Measurements from ENCODE around the gene TBX10. TPM values are rescaled to one million over a fixed set of nuclear protein-coding genes. Genes with fewer than 3 reads are reported as not detected.

The TBX10 gene
- total RNA-seq, 1 experiment from 2014 or later: not detected

DNA sequence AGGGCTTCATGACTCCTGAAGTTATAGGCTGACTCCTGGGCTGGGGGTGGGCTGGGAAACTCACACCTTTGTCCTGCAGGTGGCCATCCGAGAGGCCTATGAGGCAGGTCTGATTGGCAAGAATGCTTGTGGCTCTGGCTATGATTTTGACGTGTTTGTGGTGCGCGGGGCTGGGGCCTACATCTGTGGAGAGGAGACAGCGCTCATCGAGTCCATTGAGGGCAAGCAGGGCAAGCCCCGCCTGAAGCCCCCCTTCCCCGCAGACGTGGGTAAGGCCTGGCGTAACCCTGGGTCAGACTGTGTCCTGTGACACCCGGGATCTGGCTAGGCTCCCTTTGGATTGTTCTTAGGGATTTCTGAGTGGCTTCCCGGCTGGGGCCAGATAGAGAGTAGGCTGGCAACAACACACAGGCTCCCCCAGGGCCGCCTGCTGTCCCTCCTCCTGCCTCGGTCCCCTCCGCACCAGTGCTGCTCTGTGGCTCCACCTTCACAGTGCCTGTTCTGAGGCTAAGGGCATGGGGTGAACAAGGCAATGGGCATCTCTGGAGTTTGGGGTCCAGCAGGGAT lies 29.2 kb downstream of the TBX10 start:
- peaks cover 5% of the 10 kb centered on the region; the same call in 1 of the 2 replicates for H3K27me3 Mint-ChIP-seq (ENCODE audit: low read depth)

More for the DNA sequence above, 29.2 kb downstream of the TBX10 start:
- H2BK5ac ChIP-seq (ENCODE audit: insufficient read length, low read length): no peak overlapping the region
- TF ChIP-seq, protein P1, sequence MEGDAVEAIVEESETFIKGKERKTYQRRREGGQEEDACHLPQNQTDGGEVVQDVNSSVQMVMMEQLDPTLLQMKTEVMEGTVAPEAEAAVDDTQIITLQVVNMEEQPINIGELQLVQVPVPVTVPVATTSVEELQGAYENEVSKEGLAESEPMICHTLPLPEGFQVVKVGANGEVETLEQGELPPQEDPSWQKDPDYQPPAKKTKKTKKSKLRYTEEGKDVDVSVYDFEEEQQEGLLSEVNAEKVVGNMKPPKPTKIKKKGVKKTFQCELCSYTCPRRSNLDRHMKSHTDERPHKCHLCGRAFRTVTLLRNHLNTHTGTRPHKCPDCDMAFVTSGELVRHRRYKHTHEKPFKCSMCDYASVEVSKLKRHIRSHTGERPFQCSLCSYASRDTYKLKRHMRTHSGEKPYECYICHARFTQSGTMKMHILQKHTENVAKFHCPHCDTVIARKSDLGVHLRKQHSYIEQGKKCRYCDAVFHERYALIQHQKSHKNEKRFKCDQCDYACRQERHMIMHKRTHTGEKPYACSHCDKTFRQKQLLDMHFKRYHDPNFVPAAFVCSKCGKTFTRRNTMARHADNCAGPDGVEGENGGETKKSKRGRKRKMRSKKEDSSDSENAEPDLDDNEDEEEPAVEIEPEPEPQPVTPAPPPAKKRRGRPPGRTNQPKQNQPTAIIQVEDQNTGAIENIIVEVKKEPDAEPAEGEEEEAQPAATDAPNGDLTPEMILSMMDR (conservative IDR thresholded peaks at IDR 0.05): no peak
- H3T11ph ChIP-seq (ENCODE audit: low read length): no peak overlapping the region
- H2BK20ac ChIP-seq (ENCODE audit: low read depth, low read length, poor library complexity, severe bottlenecking): no peak overlapping the region
- no peak overlapping the region for H2AFZ ChIP-seq (ENCODE audit: low read length)
- peaks cover 9% of the 10 kb centered on the region for H3K23me2 ChIP-seq (ENCODE audit: insufficient read length, low read depth, low read length, poor library complexity, severe bottlenecking)
- no peak overlapping the region for H4K91ac ChIP-seq (ENCODE audit: insufficient read length, low read depth, low read length)
- H2AK5ac ChIP-seq (ENCODE audit: insufficient read length, low read length): no peak overlapping the region
- WGBS (ENCODE audit: extremely low coverage, insufficient read length, low lambda C conversion rate): no CpG with 5 or more reads among the region's 15 CpGs
- Mint-ChIP-seq H3K4me3 (no peak overlapping the region; a peak in 1 of 5 replicates), H3K27ac (no peak overlapping the region; a peak in 1 of 7 replicates), H3K4me1 (peaks cover 26 to 27% of the 10 kb centered on the region in 2 experiments), H3K9me3 (no peaks in the 10 kb centered on the region), H3K36me3 (ENCODE audit: insufficient read depth in 1 of 3, low read depth in 3 of 3) (peaks cover 13 to 38% (median 35%) of the 10 kb centered on the region in 3 experiments)
- H3K9me3 ChIP-seq (ENCODE audit: control insufficient read depth, low read depth, low read length): no peaks in the 10 kb centered on the region
- H3K27ac ChIP-seq (ENCODE audit: insufficient read length, low read depth, low read length): no peak overlapping the region
- H3K79me2 ChIP-seq (ENCODE audit: insufficient read depth, low read length): no peaks in the 10 kb centered on the region
- no peak for DNase-seq
- H3K4me1 ChIP-seq (ENCODE audit: insufficient read depth, low read length): no peaks in the 10 kb centered on the region
- no peak overlapping the region for H4K5ac ChIP-seq (ENCODE audit: insufficient read length, low read depth, low read length)
- H3K56ac ChIP-seq (ENCODE audit: insufficient read length, low read depth, low read length): no peak overlapping the region
- no peaks in the 10 kb centered on the region for H3K27me3 ChIP-seq (ENCODE audit: insufficient read depth, low read length)
- H3K23ac ChIP-seq (ENCODE audit: insufficient read length, low read depth, low read length): no peak overlapping the region
- no peak overlapping the region for H2BK120ac ChIP-seq (ENCODE audit: low read depth, low read length, poor library complexity, severe bottlenecking)
- no peak overlapping the region for H3K14ac ChIP-seq (ENCODE audit: insufficient read depth, low read length)
- no peak overlapping the region for H2BK12ac ChIP-seq (ENCODE audit: insufficient read length, low read depth, low read length)
- H3K4me2 ChIP-seq (ENCODE audit: insufficient read depth, insufficient read length, low read length): no peak overlapping the region
- H3K18ac ChIP-seq (ENCODE audit: insufficient read length, low read depth, low read length): no peak overlapping the region
- H4K20me1 ChIP-seq (ENCODE audit: control insufficient read depth, insufficient read depth, insufficient read length): no peaks in the 10 kb centered on the region
- H3K9ac ChIP-seq (ENCODE audit: extremely low read depth, insufficient read length, low read length): no peak overlapping the region
- no peak overlapping the region for H3K4ac ChIP-seq (ENCODE audit: low read depth, low read length)
- H4K8ac ChIP-seq (replicated peaks; ENCODE audit: insufficient read length, low read depth, low read length): no peak overlapping the region
- H3K79me1 ChIP-seq (ENCODE audit: insufficient read depth, low read depth, low read length, poor library complexity, severe bottlenecking): no peaks in the 10 kb centered on the region
- no peak overlapping the region for H2BK15ac ChIP-seq (ENCODE audit: low read depth, low read length)

All from H9 (cell line).